NB4 (cell line): ENCODE results near the gene RNASE8.

Source experiments
- MAX ChIP-seq: IDR thresholded peaks from 2 replicates; pipeline ENCODE4 v1.6.1; 2011; ENCODE audit warnings: low read depth, low read length
- MYC ChIP-seq: IDR thresholded peaks from 2 replicates; pipeline ENCODE4 v1.6.1; 2011; ENCODE audit warnings: low read depth, low read length
- POLR2A ChIP-seq: IDR thresholded peaks from 2 replicates; pipeline ENCODE4 v1.6.1; 2011; ENCODE audit warnings: mild to moderate bottlenecking; ENCODE audit not compliant: insufficient read length; ENCODE audit errors: extremely low read depth
- TF ChIP-seq, protein P1 (sequence below): IDR thresholded peaks from one replicate; pipeline ENCODE4 v1.5.1; 2012; ENCODE audit warnings: low read depth, low read length

DNA sequence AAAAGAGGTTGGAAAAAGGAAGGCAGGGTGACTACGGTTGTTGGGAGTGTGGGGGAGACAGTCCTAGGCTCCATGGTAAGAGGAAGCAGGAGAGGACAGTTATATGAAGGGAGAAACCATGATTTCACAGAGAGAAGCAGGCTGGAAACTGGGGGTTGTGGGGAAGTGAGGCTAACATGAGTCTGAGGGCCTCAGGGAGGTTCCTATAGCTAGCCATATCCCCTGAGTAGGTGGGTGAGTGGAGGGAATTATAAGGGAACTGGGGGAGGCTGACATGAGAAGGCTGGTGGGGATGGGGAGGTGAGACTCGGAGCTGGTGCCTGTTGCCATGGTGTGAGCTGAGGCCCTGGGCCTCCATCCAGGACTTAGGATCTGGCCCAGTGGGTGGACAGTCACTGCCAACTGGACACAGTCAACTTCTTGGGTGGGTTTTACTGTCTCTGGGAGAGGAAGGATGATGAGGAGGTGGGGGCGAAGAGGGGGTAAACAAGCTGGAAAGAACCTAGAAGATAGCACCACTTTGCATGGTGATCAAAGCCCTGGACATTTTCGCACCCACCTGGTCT is 24.4 kb upstream of the RNASE8 start:
- TF ChIP-seq POLR2A (no peak), MYC (no peak), MAX (no peak)
- TF ChIP-seq, protein P1, sequence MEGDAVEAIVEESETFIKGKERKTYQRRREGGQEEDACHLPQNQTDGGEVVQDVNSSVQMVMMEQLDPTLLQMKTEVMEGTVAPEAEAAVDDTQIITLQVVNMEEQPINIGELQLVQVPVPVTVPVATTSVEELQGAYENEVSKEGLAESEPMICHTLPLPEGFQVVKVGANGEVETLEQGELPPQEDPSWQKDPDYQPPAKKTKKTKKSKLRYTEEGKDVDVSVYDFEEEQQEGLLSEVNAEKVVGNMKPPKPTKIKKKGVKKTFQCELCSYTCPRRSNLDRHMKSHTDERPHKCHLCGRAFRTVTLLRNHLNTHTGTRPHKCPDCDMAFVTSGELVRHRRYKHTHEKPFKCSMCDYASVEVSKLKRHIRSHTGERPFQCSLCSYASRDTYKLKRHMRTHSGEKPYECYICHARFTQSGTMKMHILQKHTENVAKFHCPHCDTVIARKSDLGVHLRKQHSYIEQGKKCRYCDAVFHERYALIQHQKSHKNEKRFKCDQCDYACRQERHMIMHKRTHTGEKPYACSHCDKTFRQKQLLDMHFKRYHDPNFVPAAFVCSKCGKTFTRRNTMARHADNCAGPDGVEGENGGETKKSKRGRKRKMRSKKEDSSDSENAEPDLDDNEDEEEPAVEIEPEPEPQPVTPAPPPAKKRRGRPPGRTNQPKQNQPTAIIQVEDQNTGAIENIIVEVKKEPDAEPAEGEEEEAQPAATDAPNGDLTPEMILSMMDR: no peak
